Measurements from ENCODE around the gene ZNF488.

The ZNF488 gene

DNA sequence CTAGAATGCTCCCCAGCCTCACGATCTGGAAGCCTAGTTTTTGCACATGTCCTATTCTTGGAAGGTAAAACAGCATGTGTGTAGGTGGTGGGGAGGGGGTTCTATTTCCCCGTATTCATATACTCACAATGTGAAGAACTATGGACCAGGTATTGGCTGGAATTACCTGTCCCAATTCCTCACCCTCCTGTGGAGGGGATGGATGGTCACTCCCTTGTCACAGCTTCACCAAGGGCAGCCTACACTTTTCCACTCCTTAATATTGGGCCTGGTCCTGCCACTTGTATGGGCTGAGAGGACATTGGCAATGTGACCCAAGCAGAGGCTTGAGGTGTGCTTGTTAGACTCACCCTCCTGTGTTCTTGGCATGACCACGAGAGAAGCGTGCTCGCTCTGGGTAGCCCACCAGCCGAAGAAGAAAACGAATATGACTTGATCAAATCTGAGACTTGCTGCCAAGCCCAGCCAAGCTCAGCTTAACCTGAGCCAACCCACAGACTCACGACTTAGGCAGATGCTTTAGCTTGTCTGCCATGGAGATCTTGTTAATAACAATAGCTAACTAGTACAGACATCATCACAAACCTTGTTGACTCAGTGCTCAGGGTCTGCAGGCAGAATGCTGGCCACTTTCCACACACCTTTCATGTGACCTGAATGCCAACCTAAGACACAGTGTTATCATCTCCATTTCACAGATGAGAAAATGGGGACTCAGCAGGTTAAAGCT, 17.2 kb downstream of the ZNF488 start:
- H3K4me3 ChIP-seq (ENCODE audit: control insufficient read depth, low read depth, low read length) = no peak overlapping the region
- TF ChIP-seq, protein P1, sequence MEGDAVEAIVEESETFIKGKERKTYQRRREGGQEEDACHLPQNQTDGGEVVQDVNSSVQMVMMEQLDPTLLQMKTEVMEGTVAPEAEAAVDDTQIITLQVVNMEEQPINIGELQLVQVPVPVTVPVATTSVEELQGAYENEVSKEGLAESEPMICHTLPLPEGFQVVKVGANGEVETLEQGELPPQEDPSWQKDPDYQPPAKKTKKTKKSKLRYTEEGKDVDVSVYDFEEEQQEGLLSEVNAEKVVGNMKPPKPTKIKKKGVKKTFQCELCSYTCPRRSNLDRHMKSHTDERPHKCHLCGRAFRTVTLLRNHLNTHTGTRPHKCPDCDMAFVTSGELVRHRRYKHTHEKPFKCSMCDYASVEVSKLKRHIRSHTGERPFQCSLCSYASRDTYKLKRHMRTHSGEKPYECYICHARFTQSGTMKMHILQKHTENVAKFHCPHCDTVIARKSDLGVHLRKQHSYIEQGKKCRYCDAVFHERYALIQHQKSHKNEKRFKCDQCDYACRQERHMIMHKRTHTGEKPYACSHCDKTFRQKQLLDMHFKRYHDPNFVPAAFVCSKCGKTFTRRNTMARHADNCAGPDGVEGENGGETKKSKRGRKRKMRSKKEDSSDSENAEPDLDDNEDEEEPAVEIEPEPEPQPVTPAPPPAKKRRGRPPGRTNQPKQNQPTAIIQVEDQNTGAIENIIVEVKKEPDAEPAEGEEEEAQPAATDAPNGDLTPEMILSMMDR (IDR thresholded peaks at IDR 0.05; ENCODE audit: control insufficient read depth, insufficient read depth, low read depth, low read length, missing control alignments) = no peak
- DNase-seq (ENCODE audit: low read depth) = no peak

DNA sequence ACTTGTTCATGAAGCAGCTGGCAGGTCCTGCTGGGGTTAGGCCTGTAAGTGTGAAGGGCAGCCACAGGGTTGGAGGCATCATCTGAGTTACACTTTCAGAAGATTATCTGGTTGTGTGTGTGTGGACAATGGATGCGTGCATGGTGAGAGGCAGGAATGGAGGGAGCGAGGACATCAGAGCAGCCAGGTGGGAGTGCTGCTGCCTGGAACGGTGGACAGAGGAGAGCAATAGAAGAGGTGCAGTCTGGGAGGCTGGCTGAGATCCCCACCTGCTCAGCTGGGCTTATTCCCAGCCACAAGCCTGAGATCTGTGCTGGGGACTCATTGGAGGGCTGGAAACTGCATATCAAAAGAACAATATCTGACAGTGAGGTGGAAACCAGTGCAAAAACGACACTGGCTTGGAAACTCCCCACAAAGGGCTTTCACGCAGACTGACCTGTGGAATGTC, 17.9 kb downstream of the ZNF488 start:
- TF ChIP-seq, protein P1 (IDR thresholded peaks at IDR 0.05; ENCODE audit: control insufficient read depth, insufficient read depth, low read depth, low read length, missing control alignments) = no peak
- no peak for DNase-seq (ENCODE audit: low read depth)
- H3K4me3 ChIP-seq (ENCODE audit: control insufficient read depth, low read depth, low read length) = no peak overlapping the region

DNA sequence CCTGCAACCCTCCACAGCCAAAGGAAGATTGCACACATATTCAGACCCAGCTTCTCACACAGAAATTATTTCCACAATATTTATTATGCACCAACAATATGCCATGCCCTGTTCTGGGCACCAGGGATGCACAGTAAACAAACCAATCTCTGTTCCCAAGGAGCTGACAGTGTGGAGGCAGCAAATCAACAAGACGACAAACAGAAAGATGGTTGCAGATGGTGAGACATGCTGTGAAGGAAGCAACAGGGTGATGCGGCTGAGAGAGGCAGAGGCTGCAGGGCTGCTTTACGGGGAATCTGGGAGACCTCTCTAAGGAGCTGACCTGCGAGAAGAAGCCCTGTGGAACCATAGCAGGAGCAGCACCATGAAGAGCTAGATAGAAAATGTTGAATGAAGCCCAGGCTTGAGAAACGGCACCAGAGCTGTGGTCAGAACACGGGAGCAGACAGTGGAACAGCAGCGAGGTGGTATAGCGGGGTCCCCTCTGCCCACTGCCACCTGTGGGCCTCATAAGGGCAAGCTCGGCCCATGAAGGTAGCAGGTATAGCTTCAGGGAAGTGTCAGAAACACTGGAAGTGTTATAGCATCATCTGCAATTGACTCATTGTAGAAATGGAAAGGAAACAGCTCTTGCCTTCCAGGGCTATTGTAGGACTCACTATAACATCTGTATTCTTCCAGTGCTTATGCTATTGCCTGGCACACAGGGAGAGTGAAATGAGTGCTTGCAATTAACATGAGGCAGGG, 18.5 kb downstream of the ZNF488 start:
- TF ChIP-seq, protein P1 (IDR thresholded peaks at IDR 0.05; ENCODE audit: control insufficient read depth, insufficient read depth, low read depth, low read length, missing control alignments) = no peak
- no peak overlapping the region for H3K4me3 ChIP-seq (ENCODE audit: control insufficient read depth, low read depth, low read length)
- DNase-seq (ENCODE audit: low read depth) = no peak

DNA sequence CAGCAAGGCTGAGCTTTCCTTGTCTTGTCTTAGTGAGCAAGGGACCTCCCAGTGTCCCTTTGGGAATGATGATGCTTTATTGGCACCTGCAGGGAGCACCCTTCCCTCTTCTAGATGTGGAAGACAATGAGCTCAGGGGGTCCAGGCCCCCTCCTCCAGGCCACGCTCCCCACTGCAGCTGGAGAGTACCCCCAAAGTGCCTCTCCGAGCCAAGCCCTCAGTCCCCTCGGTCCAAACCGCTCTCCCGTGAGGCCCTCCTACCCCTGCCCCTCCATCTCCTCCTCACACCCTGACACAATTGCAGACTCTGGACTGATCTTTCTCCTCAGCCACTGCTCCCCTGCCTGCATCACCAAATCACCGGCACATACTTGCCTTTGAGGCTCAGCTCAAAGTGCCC, 19.2 kb downstream of the ZNF488 start:
- no peak for DNase-seq (ENCODE audit: low read depth)
- TF ChIP-seq, protein P1 (IDR thresholded peaks at IDR 0.05; ENCODE audit: control insufficient read depth, insufficient read depth, low read depth, low read length, missing control alignments) = no peak
- H3K4me3 ChIP-seq (ENCODE audit: control insufficient read depth, low read depth, low read length) = no peak overlapping the region

DNA sequence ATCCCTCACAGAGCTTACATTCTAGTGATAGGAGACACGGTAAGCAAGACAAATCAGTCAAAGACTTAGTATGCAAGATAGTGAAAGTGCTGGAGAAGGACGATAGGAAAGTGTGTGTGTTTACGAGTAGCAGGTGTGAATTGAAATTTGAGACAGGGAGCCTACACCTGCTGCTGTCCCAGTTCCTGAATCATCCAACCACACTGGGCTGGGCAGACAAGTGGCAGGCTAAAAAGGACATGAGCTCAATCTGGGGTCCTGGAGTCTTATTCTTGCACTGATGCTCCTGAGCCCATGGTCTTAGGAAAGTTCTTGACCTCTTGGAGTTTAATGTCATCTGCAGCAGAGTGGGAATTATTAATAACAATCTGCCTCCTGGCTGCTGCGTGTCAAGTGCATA, 19.7 kb downstream of the ZNF488 start:
- TF ChIP-seq, protein P1 (IDR thresholded peaks at IDR 0.05; ENCODE audit: control insufficient read depth, insufficient read depth, low read depth, low read length, missing control alignments) = no peak
- H3K4me3 ChIP-seq (ENCODE audit: control insufficient read depth, low read depth, low read length) = no peak overlapping the region
- no peak for DNase-seq (ENCODE audit: low read depth)

DNA sequence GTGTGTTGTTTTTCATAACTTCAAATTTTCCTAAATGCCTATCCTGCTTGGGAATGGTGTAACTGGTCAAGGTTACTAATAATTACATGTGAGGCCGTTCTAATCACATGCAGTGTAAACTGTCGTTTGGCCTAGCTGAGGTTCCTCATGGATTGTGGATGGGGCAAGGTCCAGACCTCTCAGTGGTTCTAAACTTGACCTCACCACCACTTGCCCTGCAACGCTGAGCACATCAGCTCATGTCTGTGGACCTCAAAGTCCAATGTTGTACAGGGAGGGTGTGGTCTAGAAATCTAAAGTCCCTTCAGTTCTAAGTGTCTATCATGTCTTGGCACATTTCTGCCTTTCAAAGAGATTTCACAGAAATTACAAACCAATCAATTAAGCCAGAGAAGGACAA, 20.3 kb downstream of the ZNF488 start:
- no peak overlapping the region for H3K4me3 ChIP-seq (ENCODE audit: control insufficient read depth, low read depth, low read length)
- no peak for DNase-seq (ENCODE audit: low read depth)
- TF ChIP-seq, protein P1 (IDR thresholded peaks at IDR 0.05; ENCODE audit: control insufficient read depth, insufficient read depth, low read depth, low read length, missing control alignments) = no peak
